Endothelial cell of umbilical vein (primary cell): ENCODE results near the gene UBE3A. TPM values are rescaled to one million over a fixed set of nuclear protein-coding genes. Genes with fewer than 3 reads are reported as not detected.

Source experiments
- BruUV-seq: library from RNA; stranded (reverse); fragments of 400-500 nt; replicated peaks from 2 replicates; lab custom pipeline; 2021; lab: Mats Ljungman, UMichigan
- CTCF ChIA-PET: fragments of 300-600, 350-600 bp; sonication (Branson Sonifier 250); formaldehyde crosslinking; loops from one replicate; lab custom pipeline; 2021; ENCODE audit warnings: antibody characterized with exemption, inconsistent platforms; lab: Charles Lee
- POLR2A ChIA-PET: fragments of 300-600, 350-600 bp; sonication (Branson Sonifier 250); formaldehyde crosslinking; loops from one replicate; lab custom pipeline; 2021; ENCODE audit warnings: antibody characterized with exemption, inconsistent platforms; lab: Charles Lee
- DNase-seq: peaks from one replicate; pipeline ENCODE4 v3.0.0-alpha.2; 2011; ENCODE audit warnings: low read depth, low spot score
- FAIRE-seq: peaks from 2 replicates; lab custom pipeline; 2011; peaks lifted over from hg19 to GRCh38; lab: Jason Lieb, UNC
- H2AFZ ChIP-seq: 2 replicates; pipeline ENCODE4 v1.6.0; 2012; ENCODE audit warnings: low read depth, low read length, control low read depth, inconsistent platforms
- H3K27ac ChIP-seq: 2 replicates; pipeline ENCODE4 v1.5.1; 2011; ENCODE audit warnings: low read depth, mild to moderate bottlenecking, control low read depth, low read length, moderate library complexity; ENCODE audit not compliant: insufficient read depth
- H3K27me3 ChIP-seq, 2 experiments: 2 replicates each; pipeline versions ENCODE4 v1.6.0 to v1.6.1; 2011; ENCODE audit warnings: low read length in 2 of 2, mixed read lengths in 1 of 2; ENCODE audit not compliant: control insufficient read depth in 2 of 2, insufficient read depth in 2 of 2
- H3K36me3 ChIP-seq, 2 experiments: 2 replicates in 1 of 2; 3 replicates in 1 of 2; pipeline ENCODE4 v1.5.1; 2011; ENCODE audit warnings: low read length in 2 of 2, mild to moderate bottlenecking in 1 of 2, moderate library complexity in 1 of 2; ENCODE audit not compliant: control insufficient read depth in 2 of 2, insufficient read depth in 2 of 2; ENCODE audit errors: extremely low read depth in 1 of 2
- H3K4me1 ChIP-seq: 3 replicates; pipeline ENCODE4 v1.5.1; 2011; ENCODE audit warnings: mild to moderate bottlenecking, low read length; ENCODE audit not compliant: control insufficient read depth, insufficient read depth; ENCODE audit errors: extremely low read depth
- H3K4me2 ChIP-seq: 2 replicates; pipeline ENCODE4 v1.6.1; 2011; ENCODE audit warnings: low read length, control low read depth, mixed read lengths; ENCODE audit not compliant: insufficient read depth
- H3K4me3 ChIP-seq, 3 experiments: fragments of 200-600 bp in 1 of 3; sonication (generic), shearing (Covaris generic) in 1 of 3; replicated peaks in 1 of 3; 2 replicates each; pipeline ENCODE4 v1.5.1; 2011 to 2016; ENCODE audit warnings: control low read depth in 3 of 3, low read length in 3 of 3, mild to moderate bottlenecking in 2 of 3, inconsistent platforms in 1 of 3, low read depth in 1 of 3, moderate library complexity in 1 of 3; ENCODE audit not compliant: insufficient read depth in 1 of 3
- H3K79me2 ChIP-seq: 2 replicates; pipeline ENCODE4 v1.6.0; 2012; ENCODE audit warnings: low read length, inconsistent platforms; ENCODE audit not compliant: control insufficient read depth, insufficient read depth
- H3K9ac ChIP-seq: replicated peaks from 2 replicates; pipeline ENCODE3; 2011; ENCODE audit warnings: low read length, control low read depth; ENCODE audit not compliant: insufficient read depth; ENCODE audit errors: extremely low read depth
- H3K9me1 ChIP-seq: replicated peaks from 3 replicates; pipeline ENCODE4 v1.6.0; 2011; ENCODE audit warnings: mild to moderate bottlenecking, low read length; ENCODE audit not compliant: control insufficient read depth, insufficient read depth; ENCODE audit errors: extremely low read depth
- H3K9me3 ChIP-seq: replicated peaks from 2 replicates; pipeline ENCODE4 v1.5.1; 2012; ENCODE audit warnings: low read length, inconsistent platforms; ENCODE audit not compliant: control insufficient read depth, insufficient read depth
- H4K20me1 ChIP-seq: replicated peaks from 2 replicates; pipeline ENCODE3; 2011; ENCODE audit warnings: mild to moderate bottlenecking, low read length; ENCODE audit not compliant: control insufficient read depth, insufficient read depth; ENCODE audit errors: extremely low read depth
- CTCF ChIP-seq, 2 donors: IDR thresholded peaks; 1 replicate in 1 of 2; 2 replicates in 1 of 2; pipeline ENCODE4 v1.5.1; 2011; ENCODE audit warnings: low read length in 2 of 2, mild to moderate bottlenecking in 2 of 2, moderate library complexity in 2 of 2, control low read depth in 1 of 2, inconsistent platforms in 1 of 2, low read depth in 1 of 2; ENCODE audit not compliant: insufficient read depth in 1 of 2; ENCODE audit errors: extremely low read depth in 1 of 2
- EZH2 ChIP-seq: IDR thresholded peaks from 2 replicates; pipeline ENCODE4 v1.6.1; 2012; ENCODE audit warnings: borderline replicate concordance, low read depth, mild to moderate bottlenecking, moderate library complexity, low read length, inconsistent platforms; ENCODE audit not compliant: severe bottlenecking
- FOS ChIP-seq: IDR thresholded peaks from 2 replicates; pipeline ENCODE4 v1.6.1; 2011; ENCODE audit warnings: mild to moderate bottlenecking, low read length, moderate library complexity, borderline replicate concordance; ENCODE audit not compliant: insufficient read depth
- GATA2 ChIP-seq: IDR thresholded peaks from 2 replicates; pipeline ENCODE4 v1.7.0; 2011; ENCODE audit warnings: low read depth, mild to moderate bottlenecking, moderate library complexity, mixed read lengths, low read length; ENCODE audit not compliant: insufficient read length, insufficient read depth
- JUN ChIP-seq: IDR thresholded peaks from 2 replicates; pipeline ENCODE4 v1.6.1; 2011; ENCODE audit warnings: borderline replicate concordance, low read depth; ENCODE audit not compliant: insufficient read length, insufficient read depth
- MAX ChIP-seq: IDR thresholded peaks from 2 replicates; pipeline ENCODE4 v1.6.1; 2011; ENCODE audit not compliant: insufficient read depth, insufficient read length
- MYC ChIP-seq: IDR thresholded peaks from one replicate; pipeline ENCODE4 v1.6.1; 2011; ENCODE audit warnings: mild to moderate bottlenecking, low read depth, low read length
- POLR2A ChIP-seq: IDR thresholded peaks from 2 replicates; pipeline ENCODE4 v1.6.1; 2012; ENCODE audit warnings: low read depth, mild to moderate bottlenecking, control low read depth, low read length
- POLR2AphosphoS5 ChIP-seq: IDR thresholded peaks from 2 replicates; pipeline ENCODE4 v1.6.1; 2012; ENCODE audit warnings: low read depth, mild to moderate bottlenecking, control low read depth, low read length, moderate library complexity; ENCODE audit not compliant: insufficient read depth
- dilution Hi-C: fragments of 300-500 bp; cut with MboI; formaldehyde crosslinking; loops from one replicate; pipeline ENCODE4 v1.15.0; 2019; ENCODE audit warnings: low sequenced_read_pairs; ENCODE audit not compliant: extremely low pct_ligation_motif_present
- intact Hi-C: fragments of 100-400 bp; cut with micrococcal nuclease; formaldehyde crosslinking; loops from one replicate; pipeline ENCODE4 v1.10.0; 2022
- polyA plus RNA-seq, 4 experiments: library from polyadenylated mRNA; depleted of rRNA in 3 of 4; stranded (reverse) in 3 of 4; unstranded in 1 of 4; fragments of >200 nt; gene quantifications; 2 replicates each; pipeline versions ENCODE4 v1.2.1 to v1.2.3, GENCODE V29; 2011 to 2012; ENCODE audit warnings: missing spikeins in 1 of 4
- total RNA-seq: library from RNA; stranded (reverse); gene quantifications from 2 replicates; pipeline ENCODE4 v1.2.3, GENCODE V29; 2021

The UBE3A gene
- total and polyA plus RNA-seq, 2 donors (not counting 3 experiments of a cell fraction or from before 2014, with no cell fraction given) = 8.5 to 69.3 TPM

GRCh38 chr15:25415217-25415616, 23.6 kb downstream of the UBE3A start:
- FAIRE-seq (no peak), DNase-seq (no peak)
- H3K4me1 ChIP-seq = peaks cover 3% of the 10 kb centered on the region
- no peak overlapping the region for H3K4me2 ChIP-seq
- H3K9me3 ChIP-seq = no peaks in the 10 kb centered on the region
- intact Hi-C loops (no loop called here), dilution Hi-C loops (no loop called here)
- POLR2A ChIA-PET = no interaction called here
- no peaks in the 10 kb centered on the region for H3K36me3 ChIP-seq
- H3K27ac ChIP-seq = no peak overlapping the region
- no peak overlapping the region for H3K9ac ChIP-seq
- H4K20me1 ChIP-seq = peaks cover 34% of the 10 kb centered on the region
- peaks cover 100% of the 10 kb centered on the region for H3K79me2 ChIP-seq
- H3K4me3 ChIP-seq = no peak overlapping the region
- CTCF ChIA-PET = no interaction called here
- no peak overlapping the region for H2AFZ ChIP-seq
- no peak for TF ChIP-seq FOS
- TF ChIP-seq CTCF (IDR thresholded peaks at IDR 0.05; ENCODE audit: extremely low read depth in 1 of 2, insufficient read depth in 1 of 2, low read depth in 1 of 2, low read length in 2 of 2) = no peak
- TF ChIP-seq MYC = no peak
- no peak for TF ChIP-seq MAX
- no peak for TF ChIP-seq POLR2AphosphoS5
- TF ChIP-seq EZH2 = no peak
- TF ChIP-seq POLR2A = no peak
- TF ChIP-seq GATA2 = no peak
- TF ChIP-seq JUN = no peak
- no peaks in the 10 kb centered on the region for H3K27me3 ChIP-seq
- no peaks in the 10 kb centered on the region for H3K9me1 ChIP-seq
- no TSS peak for BruUV-seq
